A549 (cell line): ENCODE measurements around the gene UPK3A. TPM values are rescaled to one million over a fixed set of nuclear protein-coding genes. Genes with fewer than 3 reads are reported as not detected.

ENCODE experiments used
- ATAC-seq, 2 experiments: fragments of 200-7000 bp in 1 of 2; fragments of >200 bp in 1 of 2; cut with Nextera tagmentation in 1 of 2; cut with Tn5 transposase in 1 of 2; 3 replicates each; pipeline versions ENCODE4 v1.8.0 to v1.9.1; 2018 to 2020; ENCODE audit warnings: mild to moderate bottlenecking in 1 of 2, moderate library complexity in 1 of 2
- CTCF ChIA-PET: fragments of 300-600 bp; sonication (Branson Sonifier 250); formaldehyde crosslinking; extraction: SDS; loops from one replicate; lab custom pipeline; 2021; ENCODE audit warnings: antibody characterized with exemption, inconsistent platforms; lab: Yijun Ruan, JAX
- POLR2A ChIA-PET: fragments of 350-600 bp; formaldehyde crosslinking; extraction: SDS; loops from one replicate; lab custom pipeline; 2021; ENCODE audit warnings: antibody characterized with exemption, inconsistent platforms; lab: Yijun Ruan, JAX
- DNase-seq, 2 experiments: peaks; one replicate each; pipeline versions ENCODE4 v3.0.0 to v3.0.0-alpha.2; 2011 to 2016; ENCODE audit warnings: low read depth in 1 of 2, low spot score in 1 of 2
- FAIRE-seq: peaks from 2 replicates; lab custom pipeline; 2011; peaks lifted over from hg19 to GRCh38; lab: Jason Lieb, UNC
- H3K27ac ChIP-seq, 2 experiments: fragments of >200 bp; sonication (Bioruptor Twin); formaldehyde crosslinking; 3 replicates each; pipeline ENCODE4 v1.5.1; 2016 to 2017
- H3K4me1 ChIP-seq: fragments of >200 bp; sonication (Bioruptor Twin); formaldehyde crosslinking; 3 replicates; pipeline ENCODE4 v1.6.1; 2016
- H3K4me2 ChIP-seq: fragments of >200 bp; sonication (Bioruptor Twin); formaldehyde crosslinking; 3 replicates; pipeline ENCODE4 v1.6.1; 2016
- H3K4me3 ChIP-seq: fragments of >200 bp; sonication (Bioruptor Twin); formaldehyde crosslinking; 3 replicates; pipeline ENCODE4 v1.5.1; 2016
- H3K9me3 ChIP-seq: fragments of >200 bp; sonication (Bioruptor Twin); formaldehyde crosslinking; 3 replicates; pipeline ENCODE4 v1.6.1; 2016
- CBX2 ChIP-seq: fragments of 200-600 bp; sonication (generic); IDR thresholded peaks from 2 replicates; pipeline ENCODE4 v1.6.1; 2016; ENCODE audit warnings: low read depth, mild to moderate bottlenecking, borderline replicate concordance
- CEBPB ChIP-seq, 2 experiments: fragments of >200 bp in 1 of 2; sonication (Bioruptor Twin) in 1 of 2; formaldehyde crosslinking in 1 of 2; IDR thresholded peaks; 2 replicates each; pipeline ENCODE4 v1.6.1; 2012 to 2016
- FOSB ChIP-seq: fragments of 250-450 bp; sonication (Bioruptor Pico); IDR thresholded peaks from 2 replicates; pipeline ENCODE4 v1.5.0; 2020; ENCODE audit warnings: mild to moderate bottlenecking, moderate library complexity
- FOSL2 ChIP-seq, 2 experiments: fragments of 450-650 bp in 1 of 2; fragments of >200 bp in 1 of 2; sonication (Bioruptor Twin) in 1 of 2; formaldehyde crosslinking; IDR thresholded peaks; 2 replicates each; pipeline versions ENCODE4 v1.5.0 to v1.6.1; 2016 to 2020; ENCODE audit warnings: mild to moderate bottlenecking in 1 of 2, moderate library complexity in 1 of 2
- FOXS1 ChIP-seq: fragments of 250-450 bp; sonication (Bioruptor Pico); IDR thresholded peaks from 2 replicates; pipeline ENCODE4 v1.5.0; 2020; ENCODE audit warnings: mild to moderate bottlenecking, moderate library complexity
- HEYL ChIP-seq: fragments of 250-450 bp; sonication (Bioruptor Pico); IDR thresholded peaks from 2 replicates; pipeline ENCODE4 v1.8.0; 2021; ENCODE audit warnings: mild to moderate bottlenecking, moderate library complexity
- HOXB5 ChIP-seq: fragments of 250-450 bp; sonication (Bioruptor Pico); IDR thresholded peaks from 2 replicates; pipeline ENCODE4 v1.5.0; 2020; ENCODE audit warnings: mild to moderate bottlenecking, moderate library complexity
- KDM1A ChIP-seq: fragments of 200-600 bp; sonication (generic); IDR thresholded peaks from 2 replicates; pipeline ENCODE4 v1.6.1; 2016; ENCODE audit warnings: low read depth, mild to moderate bottlenecking
- MYC ChIP-seq: IDR thresholded peaks from 2 replicates; pipeline ENCODE4 v1.6.1; 2012; ENCODE audit warnings: mild to moderate bottlenecking, inconsistent platforms, low read length, improper control_type of control experiment, borderline replicate concordance
- POLR2A ChIP-seq: IDR thresholded peaks from 2 replicates; pipeline ENCODE4 v1.6.1; 2012; ENCODE audit warnings: mild to moderate bottlenecking, low read length
- POLR2AphosphoS2 ChIP-seq: conservative IDR thresholded peaks from 2 replicates; pipeline ENCODE4 v1.6.1; 2012; ENCODE audit warnings: low read length, improper control_type of control experiment, inconsistent platforms
- RAD21 ChIP-seq, 2 experiments: fragments of >200 bp in 1 of 2; sonication (Bioruptor Twin) in 1 of 2; formaldehyde crosslinking in 1 of 2; IDR thresholded peaks in 1 of 2; conservative IDR thresholded peaks in 1 of 2; 2 replicates in 1 of 2; 3 replicates in 1 of 2; pipeline ENCODE4 v1.6.1; 2012 to 2018; ENCODE audit warnings: inconsistent platforms in 1 of 2
- RARB ChIP-seq: fragments of 250-450 bp; sonication (Bioruptor Pico); IDR thresholded peaks from 2 replicates; pipeline ENCODE4 v1.8.0; 2021; ENCODE audit warnings: mild to moderate bottlenecking, moderate library complexity
- TFCP2L1 ChIP-seq: fragments of 250-450 bp; sonication (Bioruptor Pico); IDR thresholded peaks from 2 replicates; pipeline ENCODE4 v1.5.0; 2021; ENCODE audit warnings: mild to moderate bottlenecking
- ZC3H11A ChIP-seq: fragments of 450-650 bp; IDR thresholded peaks from 2 replicates; pipeline ENCODE4 v1.6.1; 2014; ENCODE audit warnings: antibody characterized with exemption, mild to moderate bottlenecking
- ZNF302 ChIP-seq: fragments of 250-450 bp; sonication (Bioruptor Pico); IDR thresholded peaks from 2 replicates; pipeline ENCODE4 v1.9.0; 2021; ENCODE audit warnings: inconsistent platforms, mild to moderate bottlenecking, moderate library complexity
- WGBS: methylation state at CpG from one replicate; pipeline ENCODE4 v1.1.6; 2017; ENCODE audit errors: missing lambda C conversion rate; 5-methylcytosine and 5-hydroxymethylcytosine counted together
- polyA plus RNA-seq, 4 experiments: library from polyadenylated mRNA; depleted of rRNA in 3 of 4; stranded (reverse); fragments of >200 nt; fragmentation: RNase III in 1 of 4; extraction: RNeasy Plus Mini Kit Qiagen cat#74134 plus additional on column Dnase treatment in 1 of 4; gene quantifications; 2 replicates in 3 of 4; 3 replicates in 1 of 4; pipeline ENCODE4 v1.2.3, GENCODE V29; 2011 to 2017
- TF ChIP-seq, protein P1 (sequence below): IDR thresholded peaks from 2 replicates; pipeline ENCODE4 v1.6.1; 2012
- TF ChIP-seq, protein P2 (sequence below): fragments of 250-450 bp; sonication (Bioruptor Pico); IDR thresholded peaks from 2 replicates; pipeline ENCODE4 v1.5.0; 2020; ENCODE audit warnings: low read depth, mild to moderate bottlenecking, moderate library complexity
- TF ChIP-seq, protein P3 (sequence below): fragments of 150-350 bp; IDR thresholded peaks from 2 replicates; pipeline ENCODE4 v1.6.1; 2014; ENCODE audit warnings: low read depth, mild to moderate bottlenecking, low read length
- TF ChIP-seq, protein P4 (sequence below): fragments of >200 bp; sonication (Bioruptor Twin); formaldehyde crosslinking; IDR thresholded peaks from 3 replicates; pipeline ENCODE4 v1.6.1; 2016
- TF ChIP-seq, protein P5 (sequence below): fragments of >200 bp; sonication (Bioruptor Twin); formaldehyde crosslinking; IDR thresholded peaks from 2 replicates; pipeline ENCODE4 v1.6.1; 2016
- TF ChIP-seq, protein P6 (sequence below): fragments of >200 bp; sonication (Bioruptor Twin); formaldehyde crosslinking; IDR thresholded peaks from 3 replicates; pipeline ENCODE4 v1.5.1; 2016

UPK3A gene
- polyA plus RNA-seq, 2 of the 4 experiments (the other 2 are of a cell fraction), result not detected

DNA sequence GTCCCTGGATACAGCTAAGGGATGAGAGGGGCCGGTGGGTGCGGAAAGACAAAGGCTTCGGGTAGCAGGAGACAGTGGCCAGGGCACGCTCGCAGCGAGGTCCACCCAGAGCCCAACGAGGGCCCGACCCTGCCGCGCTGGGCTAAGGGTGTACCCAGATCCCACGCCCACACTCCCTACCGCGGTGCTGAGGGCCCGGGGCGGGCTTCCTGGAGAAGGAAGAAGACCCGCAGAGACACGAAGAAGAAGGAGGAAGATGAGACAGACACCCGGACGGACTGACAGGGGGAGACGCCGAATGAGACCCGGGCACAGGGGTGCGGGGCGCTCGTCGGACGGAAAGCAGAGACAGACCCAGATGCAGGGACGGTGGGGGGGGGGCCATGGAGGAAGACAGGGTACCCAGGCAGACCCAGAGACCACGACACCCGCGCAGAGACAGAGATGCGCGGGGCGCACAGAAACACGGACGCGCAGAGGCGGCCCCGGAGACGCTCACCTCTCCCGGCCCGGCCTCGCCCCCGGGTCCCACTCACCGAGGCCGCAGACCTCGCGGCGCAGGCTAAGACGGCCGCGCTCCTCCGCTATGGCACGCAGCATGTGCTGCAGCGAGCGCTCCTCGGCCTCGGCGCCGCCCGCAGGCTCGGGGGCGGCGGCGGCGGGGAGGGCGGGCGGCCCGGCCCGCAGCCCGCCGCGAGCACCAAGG lies 44.5 kb upstream of the UPK3A start:
- Histone ChIP-seq H3K4me2 (peak overlapping the region; percentile 93), H3K4me3 (peak overlapping the region; percentile 78), H3K27ac (peak overlapping the region; percentile 79 to 84), H3K4me1 (peaks cover 40% of the 10 kb centered on the region), H3K9me3 (no peaks in the 10 kb centered on the region)
- ChIA-PET POLR2A (no interaction called here), CTCF (no interaction called here)
- TF ChIP-seq, protein P1, sequence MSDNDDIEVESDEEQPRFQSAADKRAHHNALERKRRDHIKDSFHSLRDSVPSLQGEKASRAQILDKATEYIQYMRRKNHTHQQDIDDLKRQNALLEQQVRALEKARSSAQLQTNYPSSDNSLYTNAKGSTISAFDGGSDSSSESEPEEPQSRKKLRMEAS, result peak; percentile 24; the same call in 1 of the 2 replicates
- no peak for TF ChIP-seq HOXB5 (CRISPR knock-in tag)
- 5% methylated on average over 11 of the region's 73 CpGs for WGBS
- ATAC-seq (peak; percentile 64 to 65), FAIRE-seq (no peak), DNase-seq (no peak)

DNA sequence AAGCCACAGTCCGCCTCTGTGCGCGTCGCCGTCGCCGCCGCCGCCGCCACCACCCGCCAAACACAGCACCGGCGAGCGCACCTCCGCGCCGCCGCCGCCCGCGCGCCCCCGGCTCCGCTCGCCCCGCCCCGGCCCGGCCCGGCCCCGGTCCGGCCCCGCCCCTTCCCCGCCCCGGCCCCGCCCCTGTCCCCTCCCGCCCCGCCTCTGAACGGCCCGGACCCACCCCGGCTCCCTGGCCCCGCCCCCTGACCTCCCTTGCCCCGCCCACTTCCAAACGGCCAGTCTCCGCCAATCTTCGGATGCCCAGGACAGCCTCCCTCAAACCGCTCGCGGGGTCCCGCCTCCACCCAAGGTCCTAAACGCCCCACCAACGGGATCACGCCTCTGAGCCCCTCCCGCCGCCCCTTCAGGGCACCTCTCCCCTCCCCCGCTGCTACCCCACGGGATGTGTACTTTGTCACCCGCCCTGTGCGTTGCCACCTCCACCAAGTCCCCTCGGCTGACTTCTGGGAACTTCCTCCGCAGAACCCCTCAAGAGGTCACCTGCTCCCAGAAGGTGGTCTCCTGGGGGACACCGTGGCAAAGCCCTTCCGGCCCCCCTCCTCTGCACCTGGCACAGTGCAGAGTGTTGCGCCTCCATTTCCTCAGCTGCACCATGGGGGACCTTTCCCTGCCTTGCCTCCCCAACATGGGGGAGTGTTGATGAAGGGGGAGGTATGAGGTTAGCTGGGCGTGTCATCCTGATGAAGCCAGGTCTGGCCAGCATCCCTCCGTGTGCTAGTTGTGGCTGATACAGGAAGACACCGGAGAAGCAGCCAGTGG lies 43.7 kb upstream of the UPK3A start, which contains the start of gene KIAA0930:
KIAA0930 (minus strand) TSS at position 85 of the 822 bp plus-strand sequence. CDS start 191 bp downstream, outside the sequence.
- CTCF ChIA-PET, result interaction anchor here (0.8 to 1.2 kb wide), 2 partner anchors 23 to 30 kb away, joined by 3 to 4 read pairs; no protein-coding TSS in a partner anchor
- H3K4me1 ChIP-seq, result peaks cover 47% of the 10 kb centered on the region
- peak within 1 kb of the TSS; percentile 93 for H3K4me2 ChIP-seq
- POLR2A ChIA-PET, result no interaction called here
- H3K27ac ChIP-seq, result peak within 1 kb of the TSS; percentile 80 to 90
- 24% methylated on average over 3 of the region's 66 CpGs for WGBS
- FAIRE-seq (no peak), ATAC-seq (peak; percentile 55 to 78), DNase-seq (peak; percentile 67 to 75)
- H3K9me3 ChIP-seq, result no peaks in the 10 kb centered on the region
- H3K4me3 ChIP-seq, result peak within 1 kb of the TSS; percentile 78
- TF ChIP-seq POLR2A, result 0 out of 2 replicates have a peak, but pooled peaks have one; percentile 22
- TF ChIP-seq ZNF302, result no peak
- no peak for TF ChIP-seq RAD21 (conservative IDR thresholded peaks at IDR 0.05 in 1 of 2, IDR thresholded peaks at IDR 0.05 in 1 of 2)

DNA sequence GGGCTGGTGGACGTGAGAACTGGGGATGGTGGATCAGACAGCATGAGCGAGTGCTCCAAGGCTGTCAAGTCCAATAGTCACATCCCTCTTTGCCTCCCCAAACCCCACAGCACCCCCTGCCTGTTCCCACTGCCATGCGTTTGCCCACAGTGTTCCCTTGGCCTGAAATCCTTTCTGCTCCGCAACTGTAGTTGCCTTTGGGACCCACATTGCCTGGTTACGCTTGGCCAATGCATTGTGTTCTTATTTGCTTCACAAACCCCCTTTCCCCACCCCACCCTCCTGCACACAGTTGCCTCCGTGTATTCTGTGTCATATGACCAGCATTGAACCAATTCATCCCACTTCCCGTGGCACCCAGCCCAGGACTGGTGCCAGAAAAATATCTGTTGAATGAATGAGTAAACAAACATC lies 42.0 kb upstream of the UPK3A start:
- H3K4me1 ChIP-seq, result peaks cover 62% of the 10 kb centered on the region
- ChIA-PET CTCF (no interaction called here), POLR2A (no interaction called here)
- DNase-seq (peak in 1 of 2 experiments; percentile 47), ATAC-seq (no peak), FAIRE-seq (no peak)
- TF ChIP-seq KDM1A, result no peak
- TF ChIP-seq TFCP2L1 (CRISPR knock-in tag), result no peak
- no peak for TF ChIP-seq MYC
- no peak for TF ChIP-seq POLR2AphosphoS2
- TF ChIP-seq, protein P2, sequence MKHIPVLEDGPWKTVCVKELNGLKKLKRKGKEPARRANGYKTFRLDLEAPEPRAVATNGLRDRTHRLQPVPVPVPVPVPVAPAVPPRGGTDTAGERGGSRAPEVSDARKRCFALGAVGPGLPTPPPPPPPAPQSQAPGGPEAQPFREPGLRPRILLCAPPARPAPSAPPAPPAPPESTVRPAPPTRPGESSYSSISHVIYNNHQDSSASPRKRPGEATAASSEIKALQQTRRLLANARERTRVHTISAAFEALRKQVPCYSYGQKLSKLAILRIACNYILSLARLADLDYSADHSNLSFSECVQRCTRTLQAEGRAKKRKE (CRISPR knock-in tag), result no peak
- TF ChIP-seq FOSB (CRISPR knock-in tag), result no peak
- TF ChIP-seq FOSL2 (IDR thresholded peaks at IDR 0.05), result no peak
- TF ChIP-seq FOSL2 (CRISPR knock-in tag; IDR thresholded peaks at IDR 0.05), result no peak
- no peak for TF ChIP-seq CBX2
- no peak for TF ChIP-seq CEBPB (IDR thresholded peaks at IDR 0.05)
- H3K27ac ChIP-seq, result peak overlapping the region; percentile 64 to 90
- 49% methylated on average over 7 of the region's 7 CpGs for WGBS
- H3K4me3 ChIP-seq, result no peak overlapping the region
- H3K4me2 ChIP-seq, result peak overlapping the region; percentile 31
- no peaks in the 10 kb centered on the region for H3K9me3 ChIP-seq

DNA sequence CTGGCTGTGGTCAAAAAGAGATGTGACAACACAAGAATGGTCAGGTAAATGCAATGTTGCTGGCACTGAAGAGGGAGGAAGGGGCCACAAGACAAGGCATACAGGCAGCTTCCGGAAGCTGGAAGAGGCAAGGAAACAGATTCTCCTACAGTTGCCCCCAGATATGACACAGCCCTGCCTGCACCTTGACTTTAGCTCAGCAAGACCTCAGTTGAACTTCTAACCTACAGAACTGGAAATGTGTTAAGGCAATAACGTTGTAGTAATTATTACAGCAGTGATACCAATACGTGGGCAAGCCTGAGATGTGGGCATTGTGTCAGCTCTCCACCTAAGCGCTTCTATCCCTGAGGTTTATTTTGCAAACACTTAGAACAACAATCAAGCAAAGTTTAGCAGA lies 39.8 kb upstream of the UPK3A start:
- TF ChIP-seq, protein P3, sequence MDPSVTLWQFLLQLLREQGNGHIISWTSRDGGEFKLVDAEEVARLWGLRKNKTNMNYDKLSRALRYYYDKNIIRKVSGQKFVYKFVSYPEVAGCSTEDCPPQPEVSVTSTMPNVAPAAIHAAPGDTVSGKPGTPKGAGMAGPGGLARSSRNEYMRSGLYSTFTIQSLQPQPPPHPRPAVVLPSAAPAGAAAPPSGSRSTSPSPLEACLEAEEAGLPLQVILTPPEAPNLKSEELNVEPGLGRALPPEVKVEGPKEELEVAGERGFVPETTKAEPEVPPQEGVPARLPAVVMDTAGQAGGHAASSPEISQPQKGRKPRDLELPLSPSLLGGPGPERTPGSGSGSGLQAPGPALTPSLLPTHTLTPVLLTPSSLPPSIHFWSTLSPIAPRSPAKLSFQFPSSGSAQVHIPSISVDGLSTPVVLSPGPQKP, result no peak
- TF ChIP-seq, protein P4, sequence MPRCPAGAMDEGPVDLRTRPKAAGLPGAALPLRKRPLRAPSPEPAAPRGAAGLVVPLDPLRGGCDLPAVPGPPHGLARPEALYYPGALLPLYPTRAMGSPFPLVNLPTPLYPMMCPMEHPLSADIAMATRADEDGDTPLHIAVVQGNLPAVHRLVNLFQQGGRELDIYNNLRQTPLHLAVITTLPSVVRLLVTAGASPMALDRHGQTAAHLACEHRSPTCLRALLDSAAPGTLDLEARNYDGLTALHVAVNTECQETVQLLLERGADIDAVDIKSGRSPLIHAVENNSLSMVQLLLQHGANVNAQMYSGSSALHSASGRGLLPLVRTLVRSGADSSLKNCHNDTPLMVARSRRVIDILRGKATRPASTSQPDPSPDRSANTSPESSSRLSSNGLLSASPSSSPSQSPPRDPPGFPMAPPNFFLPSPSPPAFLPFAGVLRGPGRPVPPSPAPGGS, result no peak
- no peak for TF ChIP-seq HEYL
- TF ChIP-seq, protein P5, sequence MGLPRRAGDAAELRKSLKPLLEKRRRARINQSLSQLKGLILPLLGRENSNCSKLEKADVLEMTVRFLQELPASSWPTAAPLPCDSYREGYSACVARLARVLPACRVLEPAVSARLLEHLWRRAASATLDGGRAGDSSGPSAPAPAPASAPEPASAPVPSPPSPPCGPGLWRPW, result no peak
- no peak for TF ChIP-seq RARB (CRISPR knock-in tag)
- no peak for TF ChIP-seq ZC3H11A
- no peak for TF ChIP-seq FOXS1 (CRISPR knock-in tag)
- TF ChIP-seq, protein P6, sequence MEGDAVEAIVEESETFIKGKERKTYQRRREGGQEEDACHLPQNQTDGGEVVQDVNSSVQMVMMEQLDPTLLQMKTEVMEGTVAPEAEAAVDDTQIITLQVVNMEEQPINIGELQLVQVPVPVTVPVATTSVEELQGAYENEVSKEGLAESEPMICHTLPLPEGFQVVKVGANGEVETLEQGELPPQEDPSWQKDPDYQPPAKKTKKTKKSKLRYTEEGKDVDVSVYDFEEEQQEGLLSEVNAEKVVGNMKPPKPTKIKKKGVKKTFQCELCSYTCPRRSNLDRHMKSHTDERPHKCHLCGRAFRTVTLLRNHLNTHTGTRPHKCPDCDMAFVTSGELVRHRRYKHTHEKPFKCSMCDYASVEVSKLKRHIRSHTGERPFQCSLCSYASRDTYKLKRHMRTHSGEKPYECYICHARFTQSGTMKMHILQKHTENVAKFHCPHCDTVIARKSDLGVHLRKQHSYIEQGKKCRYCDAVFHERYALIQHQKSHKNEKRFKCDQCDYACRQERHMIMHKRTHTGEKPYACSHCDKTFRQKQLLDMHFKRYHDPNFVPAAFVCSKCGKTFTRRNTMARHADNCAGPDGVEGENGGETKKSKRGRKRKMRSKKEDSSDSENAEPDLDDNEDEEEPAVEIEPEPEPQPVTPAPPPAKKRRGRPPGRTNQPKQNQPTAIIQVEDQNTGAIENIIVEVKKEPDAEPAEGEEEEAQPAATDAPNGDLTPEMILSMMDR, result no peak
- no peak for TF ChIP-seq FOSB (CRISPR knock-in tag)
- TF ChIP-seq, all 56 proteins: peak for 0
- H3K4me1 ChIP-seq, result peaks cover 60% of the 10 kb centered on the region
- WGBS, result 76% methylated on average over 4 of the region's 4 CpGs
- H3K9me3 ChIP-seq, result no peaks in the 10 kb centered on the region
- DNase-seq, result no peak
- ChIA-PET CTCF (interaction anchor here (1.5 to 2.3 kb wide), 3 partner anchors 11 to 198 kb away, joined by 5 to 10 read pairs (median 5); no protein-coding TSS in a partner anchor), POLR2A (no interaction called here)
- no peak for FAIRE-seq
- H3K4me2 ChIP-seq, result peak overlapping the region; percentile 99; the same call in 1 of the 3 replicates
- ATAC-seq, result no peak
- H3K27ac ChIP-seq, result peak overlapping the region; percentile 93 to 100
- no peak overlapping the region for H3K4me3 ChIP-seq
